Loucy (cell line): ENCODE measurements around the gene ZBTB24.
A peak's percentile ranks its signal among the peaks of the same experiment; 100 is the strongest.

Experiments used
- H2AFZ ChIP-seq: fragments of 200-600 bp; sonication (generic); 2 replicates; pipeline ENCODE4 v1.6.0; 2016; ENCODE audit warnings: antibody characterized with exemption, mild to moderate bottlenecking, low read length, moderate library complexity
- H3F3A ChIP-seq: fragments of 200-600 bp; 2 replicates; pipeline ENCODE4 v1.6.0; 2016; ENCODE audit warnings: antibody characterized with exemption, low read depth, mild to moderate bottlenecking
- H3K27me3 ChIP-seq: fragments of 200-600 bp; sonication (generic); 2 replicates; pipeline ENCODE4 v1.6.1; 2014; ENCODE audit warnings: low read length, mild to moderate bottlenecking; ENCODE audit not compliant: insufficient read depth, poor library complexity, severe bottlenecking
- H3K36me3 ChIP-seq: fragments of 200-600 bp; sonication (generic); 2 replicates; pipeline ENCODE4 v1.6.1; 2016; ENCODE audit warnings: low read length; ENCODE audit not compliant: insufficient read depth
- H3K4me1 ChIP-seq: fragments of 200-600 bp; sonication (generic); 2 replicates; pipeline ENCODE4 v1.5.1; 2014; ENCODE audit warnings: low read length, mild to moderate bottlenecking; ENCODE audit not compliant: insufficient read depth, poor library complexity, severe bottlenecking
- H3K4me2 ChIP-seq: fragments of 200-600 bp; sonication (generic); 2 replicates; pipeline ENCODE4 v1.6.0; 2014; ENCODE audit warnings: antibody characterized with exemption, low read length, low read depth, mild to moderate bottlenecking; ENCODE audit not compliant: poor library complexity, severe bottlenecking
- H3K4me3 ChIP-seq: fragments of 200-600 bp; sonication (generic); 2 replicates; pipeline ENCODE4 v1.5.1; 2014; ENCODE audit warnings: low read length, mild to moderate bottlenecking, mixed read lengths; ENCODE audit not compliant: poor library complexity, severe bottlenecking
- H3K79me2 ChIP-seq: fragments of 200-600 bp; sonication (generic); 2 replicates; pipeline ENCODE4 v1.6.1; 2014; ENCODE audit warnings: low read length; ENCODE audit not compliant: insufficient read depth
- H3K9ac ChIP-seq: fragments of 200-600 bp; sonication (generic); 2 replicates; pipeline ENCODE4 v1.6.0; 2014; ENCODE audit warnings: mild to moderate bottlenecking, low read depth, low read length, moderate library complexity; ENCODE audit not compliant: poor library complexity, severe bottlenecking
- H3K9me2 ChIP-seq: fragments of 200-600 bp; sonication (generic); replicated peaks from 2 replicates; pipeline ENCODE4 v1.6.1; 2016; ENCODE audit warnings: low read depth, low read length, mixed read lengths
- H3K9me3 ChIP-seq: fragments of 200-600 bp; sonication (generic); 2 replicates; pipeline ENCODE4 v1.6.1; 2014; ENCODE audit warnings: mild to moderate bottlenecking, antibody characterized with exemption, low read length, low read depth; ENCODE audit not compliant: insufficient read depth
- H4K20me1 ChIP-seq: fragments of 200-600 bp; sonication (generic); 2 replicates; pipeline ENCODE4 v1.6.0; 2014; ENCODE audit warnings: antibody characterized with exemption, low read length, mild to moderate bottlenecking; ENCODE audit not compliant: insufficient read depth, poor library complexity, severe bottlenecking
- EZH2phosphoT487 ChIP-seq: fragments of 200-600 bp; IDR thresholded peaks from 2 replicates; pipeline ENCODE4 v1.6.1; 2018; ENCODE audit warnings: antibody characterized with exemption, mild to moderate bottlenecking, moderate library complexity, borderline replicate concordance
- TF ChIP-seq, protein P1 (sequence below): fragments of 200-600 bp; sonication (generic); conservative IDR thresholded peaks from 2 replicates; pipeline ENCODE4 v1.5.1; 2014; ENCODE audit warnings: mild to moderate bottlenecking, antibody characterized with exemption, low read length

Gene ZBTB24

DNA sequence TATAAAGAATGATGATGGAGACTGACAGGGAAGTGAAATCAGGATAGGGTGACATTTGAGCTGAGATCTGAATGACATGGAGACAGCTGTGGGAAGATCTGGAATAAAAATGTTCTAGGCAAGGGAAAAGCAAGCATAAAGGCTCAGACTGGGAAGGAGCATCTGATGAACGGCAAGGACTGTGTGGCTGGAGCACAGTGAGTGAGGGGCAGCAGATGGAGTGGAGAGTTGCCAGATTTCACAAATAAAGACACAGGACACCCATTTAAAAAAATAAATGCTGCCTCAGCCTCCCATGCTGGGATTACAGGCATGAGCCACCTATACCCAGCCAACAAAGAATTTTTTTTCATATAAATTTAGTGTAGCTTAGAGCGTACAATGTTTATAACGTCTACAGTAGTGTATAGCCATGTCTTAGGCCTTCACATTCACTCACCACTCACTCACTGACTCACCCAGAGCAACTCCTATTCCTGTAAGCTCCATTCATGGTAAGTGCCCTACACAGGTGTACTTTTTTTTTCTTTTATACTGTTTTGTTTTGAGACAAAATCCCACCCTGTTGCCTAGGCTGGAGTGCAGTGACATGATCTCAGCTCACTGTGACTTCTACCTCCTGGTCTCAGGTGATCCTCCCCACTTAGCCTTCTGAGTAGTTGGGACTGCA lies 2.4 kb upstream of the ZBTB24 start:
- no peak overlapping the region for H3K4me2 ChIP-seq
- peaks cover 16% of the 10 kb centered on the region for H4K20me1 ChIP-seq
- peaks cover 32% of the 10 kb centered on the region for H3K4me1 ChIP-seq
- H2AFZ ChIP-seq, result no peak overlapping the region
- no peaks in the 10 kb centered on the region for H3K9me3 ChIP-seq
- no peaks in the 10 kb centered on the region for H3F3A ChIP-seq
- no peaks in the 10 kb centered on the region for H3K9me2 ChIP-seq
- no peak overlapping the region for H3K9ac ChIP-seq
- H3K79me2 ChIP-seq, result peaks cover 26% of the 10 kb centered on the region
- no peak overlapping the region for H3K4me3 ChIP-seq
- TF ChIP-seq, protein P1, sequence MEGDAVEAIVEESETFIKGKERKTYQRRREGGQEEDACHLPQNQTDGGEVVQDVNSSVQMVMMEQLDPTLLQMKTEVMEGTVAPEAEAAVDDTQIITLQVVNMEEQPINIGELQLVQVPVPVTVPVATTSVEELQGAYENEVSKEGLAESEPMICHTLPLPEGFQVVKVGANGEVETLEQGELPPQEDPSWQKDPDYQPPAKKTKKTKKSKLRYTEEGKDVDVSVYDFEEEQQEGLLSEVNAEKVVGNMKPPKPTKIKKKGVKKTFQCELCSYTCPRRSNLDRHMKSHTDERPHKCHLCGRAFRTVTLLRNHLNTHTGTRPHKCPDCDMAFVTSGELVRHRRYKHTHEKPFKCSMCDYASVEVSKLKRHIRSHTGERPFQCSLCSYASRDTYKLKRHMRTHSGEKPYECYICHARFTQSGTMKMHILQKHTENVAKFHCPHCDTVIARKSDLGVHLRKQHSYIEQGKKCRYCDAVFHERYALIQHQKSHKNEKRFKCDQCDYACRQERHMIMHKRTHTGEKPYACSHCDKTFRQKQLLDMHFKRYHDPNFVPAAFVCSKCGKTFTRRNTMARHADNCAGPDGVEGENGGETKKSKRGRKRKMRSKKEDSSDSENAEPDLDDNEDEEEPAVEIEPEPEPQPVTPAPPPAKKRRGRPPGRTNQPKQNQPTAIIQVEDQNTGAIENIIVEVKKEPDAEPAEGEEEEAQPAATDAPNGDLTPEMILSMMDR, result no peak
- no peak for TF ChIP-seq EZH2phosphoT487
- 0 out of 2 replicates have a peak, but pooled peaks cover 4% of the 10 kb centered on the region for H3K36me3 ChIP-seq
- H3K27me3 ChIP-seq, result no peaks in the 10 kb centered on the region

DNA sequence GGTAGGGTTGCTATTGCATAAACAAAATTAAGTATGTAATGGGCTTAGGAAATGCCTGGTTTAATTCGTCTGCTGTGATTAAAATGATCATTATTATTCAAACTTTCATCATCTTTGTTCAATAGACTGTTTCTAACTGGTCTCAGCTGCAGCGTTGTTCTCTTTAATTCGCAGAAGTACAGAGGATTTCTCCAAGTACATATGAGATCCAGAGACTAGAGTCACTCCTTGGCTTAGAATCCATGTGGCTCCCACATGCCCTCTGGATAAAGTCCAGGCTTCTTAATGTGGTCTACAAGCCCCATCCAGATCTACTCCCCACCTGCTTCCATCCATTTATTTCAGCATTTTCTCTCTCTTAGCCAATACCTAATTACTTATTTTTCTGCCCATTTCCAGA lies 1.1 kb upstream of the ZBTB24 start:
- no peak for TF ChIP-seq EZH2phosphoT487
- H2AFZ ChIP-seq, result peak overlapping the region; percentile 81
- no peaks in the 10 kb centered on the region for H3K9me2 ChIP-seq
- peak overlapping the region; percentile 58 for H3K9ac ChIP-seq
- 0 out of 2 replicates have a peak, but pooled peaks cover 4% of the 10 kb centered on the region for H3K36me3 ChIP-seq
- H3K4me1 ChIP-seq, result peaks cover 34% of the 10 kb centered on the region
- no peaks in the 10 kb centered on the region for H3F3A ChIP-seq
- H3K9me3 ChIP-seq, result no peaks in the 10 kb centered on the region
- peak overlapping the region; percentile 76 for H3K4me3 ChIP-seq
- H4K20me1 ChIP-seq, result peaks cover 23% of the 10 kb centered on the region
- H3K4me2 ChIP-seq, result peak overlapping the region; percentile 76
- H3K79me2 ChIP-seq, result peaks cover 36% of the 10 kb centered on the region
- no peaks in the 10 kb centered on the region for H3K27me3 ChIP-seq

DNA sequence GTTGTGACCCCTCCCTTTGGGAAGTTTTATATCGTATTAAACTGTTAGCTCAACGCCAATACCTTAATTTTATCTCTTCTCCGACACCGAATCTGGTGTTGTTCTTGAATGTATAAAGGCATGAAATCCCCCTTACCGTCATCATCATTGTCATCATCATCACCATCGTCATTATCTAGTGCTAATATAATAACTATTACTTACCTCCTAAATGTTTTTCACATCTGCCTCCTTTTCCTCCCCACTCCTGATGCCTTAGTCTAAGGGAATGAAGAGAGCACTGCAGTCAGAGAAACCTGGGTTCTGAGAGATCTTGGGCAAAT lies 677 bp upstream of the ZBTB24 start:
- TF ChIP-seq, protein P1, result no peak
- no peak for TF ChIP-seq EZH2phosphoT487
- peak overlapping the region; percentile 76 for H3K4me2 ChIP-seq
- H3K9ac ChIP-seq, result peak overlapping the region; percentile 58
- no peaks in the 10 kb centered on the region for H3K9me2 ChIP-seq
- no peaks in the 10 kb centered on the region for H3F3A ChIP-seq
- peak overlapping the region; percentile 81 for H2AFZ ChIP-seq
- no peaks in the 10 kb centered on the region for H3K9me3 ChIP-seq
- H3K4me3 ChIP-seq, result peak overlapping the region; percentile 76
- 0 out of 2 replicates have a peak, but pooled peaks cover 4% of the 10 kb centered on the region for H3K36me3 ChIP-seq
- H3K79me2 ChIP-seq, result peaks cover 41% of the 10 kb centered on the region
- no peaks in the 10 kb centered on the region for H3K27me3 ChIP-seq
- H3K4me1 ChIP-seq, result peaks cover 38% of the 10 kb centered on the region
- peaks cover 26% of the 10 kb centered on the region for H4K20me1 ChIP-seq
